Pancreas (tissue), 10 donors: ENCODE data around the gene TMEM202. TPM values are rescaled to one million over a fixed set of nuclear protein-coding genes. Genes with fewer than 3 reads are reported as not detected.
"Not testable (repeated sequence)": the region's sequence is repeated elsewhere in the genome, so short reads cannot be mapped to it uniquely, and the experiment has no call there.

Experiments
- ATAC-seq, 4 donors: fragments of 200-7000 bp; cut with Tn5 transposase; one replicate each; pipeline versions ENCODE4 v1.8.0 to v1.9.1; 2020; ENCODE audit warnings: mild to moderate bottlenecking in 4 of 4, moderate library complexity in 4 of 4
- DNase-seq, 6 donors: peaks; one replicate each; pipeline ENCODE4 v3.0.0-alpha.2; 2020
- FAIRE-seq: peaks from 2 replicates; lab custom pipeline; 2012; peaks lifted over from hg19 to GRCh38; lab: Jason Lieb, UNC
- H3K27ac ChIP-seq, 4 donors: fragments of 200-600 bp; sonication (generic); 1 replicate in 3 of 4; 2 replicates in 1 of 4; pipeline versions ENCODE4 v1.5.0 to v1.8.0; 2020
- H3K27me3 ChIP-seq, 4 donors: fragments of 200-600 bp; one replicate each; pipeline ENCODE4 v1.8.0; 2021
- H3K36me3 ChIP-seq, 3 donors: fragments of 200-600 bp; sonication (generic) in 1 of 3; one replicate each; pipeline versions ENCODE4 v1.5.0 to v1.8.0; 2020 to 2021
- H3K4me1 ChIP-seq, 3 donors: fragments of 200-600 bp; one replicate each; pipeline ENCODE4 v1.8.0; 2021
- H3K4me3 ChIP-seq, 4 donors: fragments of 200-600 bp; sonication (generic) in 2 of 4; one replicate each; pipeline versions ENCODE4 v1.5.0 to v1.8.0; 2020 to 2021
- H3K9me3 ChIP-seq, 4 donors: fragments of 200-600 bp; one replicate each; pipeline ENCODE4 v1.8.0; 2021
- CTCF ChIP-seq, 4 donors: fragments of 200-600 bp; sonication (generic) in 3 of 4; IDR thresholded peaks; one replicate each; pipeline versions ENCODE4 v1.5.0 to v1.8.0; 2021; ENCODE audit warnings: antibody characterized with exemption in 4 of 4
- WGBS, 2 donors: extraction: QIAGEN DNeasy Blood & Tissue Kit; methylation state at CpG; one replicate each; pipeline ENCODE4 v1.1.7; 2013; 5-methylcytosine and 5-hydroxymethylcytosine counted together
- intact Hi-C, 3 donors: fragments of 100-400 bp; cut with DNase I; formaldehyde crosslinking; loops; one replicate each; pipeline versions ENCODE4 v1.11.1 to v1.14.2; 2022
- polyA plus RNA-seq, 2 donors: library from polyadenylated mRNA; stranded (reverse); fragments of 200-250 nt; gene quantifications; one replicate each; pipeline ENCODE4 v1.2.3, GENCODE V29; 2013
- total RNA-seq, 6 donors: library from RNA; stranded (reverse); fragmentation: NEBNext Ultra II Directional in 4 of 6; extraction: Animal tissue kit (Norgen Biotek cat#: 25700) in 4 of 6; gene quantifications; one replicate each; pipeline versions ENCODE4 v1.2.1 to v1.2.4, GENCODE V29; 2021 to 2023
- donor health status: healthy with polysubstance abuse.
- donor health status: DM: no; HTN: no; CAD: no; lungs with moderate emphysema.
- donor health status: DM: no; HTN: no; CAD: no.
- donor health status: control.
- donor health status: control.
- donor health status: Bipolar disorder and iron deficiency.
- donor health status: DM: yes; HTN: yes; CAD: no.
- donor health status: DM: no; HTN: no; CAD: no.
- donor health status: DM: no; HTN: no; CAD: no.
- donor health status: DM: yes; HTN: yes; CAD: no.

TMEM202 gene
- total and polyA plus RNA-seq, 8 donors = not detected

- FAIRE-seq = no peak
- Histone ChIP-seq H3K36me3 (no peaks in the 10 kb centered on the region), H3K4me1 (no peaks in the 10 kb centered on the region), H3K27me3 (no peaks in the 10 kb centered on the region), H3K27ac (no peak overlapping the region), H3K9me3 (no peaks in the 10 kb centered on the region), H3K4me3 (no peak overlapping the region)
- 80 to 83% methylated on average over 5 of the region's 5 CpGs for WGBS, 2 donors
- DNase-seq = no peak
- no peak for ATAC-seq
- intact Hi-C loops = no loop called here
- TF ChIP-seq CTCF (IDR thresholded peaks at IDR 0.05) = no peak
Observed at GRCh38 chr15:72411111-72411510, 13.0 kb downstream of the TMEM202 start.

- ATAC-seq (no peak), FAIRE-seq (no peak), DNase-seq (no peak)
- Histone ChIP-seq H3K36me3 (no peaks in the 10 kb centered on the region), H3K4me3 (no peak overlapping the region), H3K27ac (no peak overlapping the region), H3K27me3 (no peaks in the 10 kb centered on the region), H3K4me1 (no peaks in the 10 kb centered on the region), H3K9me3 (no peaks in the 10 kb centered on the region)
- TF ChIP-seq CTCF (IDR thresholded peaks at IDR 0.05) = no peak
- intact Hi-C loops = no loop called here
- WGBS, 2 donors = 15 to 18% methylated on average over 1 of the region's 1 CpG
Observed at GRCh38 chr15:72411544-72411943, 13.4 kb downstream of the TMEM202 start.

- H3K4me3 ChIP-seq, DNase-seq, H3K27ac ChIP-seq, intact Hi-C loops, H3K36me3 ChIP-seq, ATAC-seq, H3K27me3 ChIP-seq, H3K4me1 ChIP-seq, FAIRE-seq, H3K9me3 ChIP-seq: not testable (repeated sequence)
- 76 to 86% methylated on average over 3 of the region's 3 CpGs for WGBS, 2 donors
Observed at GRCh38 chr15:72413337-72413736, 15.2 kb downstream of the TMEM202 start.

- 44 to 55% methylated on average over 2 of the region's 2 CpGs for WGBS, 2 donors
- H3K27me3 ChIP-seq = no peaks in the 10 kb centered on the region
- DNase-seq = no peak
- no peak overlapping the region for H3K27ac ChIP-seq
- H3K36me3 ChIP-seq = no peaks in the 10 kb centered on the region
- no peaks in the 10 kb centered on the region for H3K4me1 ChIP-seq
- no peaks in the 10 kb centered on the region for H3K9me3 ChIP-seq
- no peak for FAIRE-seq
- TF ChIP-seq CTCF (IDR thresholded peaks at IDR 0.05) = no peak
- no peak for ATAC-seq
- no peak overlapping the region for H3K4me3 ChIP-seq
- intact Hi-C loops = no loop called here
Observed at GRCh38 chr15:72415304-72415703, 17.2 kb downstream of the TMEM202 start.

GRCh38 chr15:72419768-72420167 is 21.7 kb downstream of the TMEM202 start:
- H3K4me1 ChIP-seq, H3K27me3 ChIP-seq, intact Hi-C loops, H3K27ac ChIP-seq, FAIRE-seq, H3K36me3 ChIP-seq, H3K4me3 ChIP-seq, DNase-seq, ATAC-seq, H3K9me3 ChIP-seq: not testable (repeated sequence)
- 72 to 81% methylated on average over 3 of the region's 3 CpGs for whole genome bisulfite sequencing, 2 donors

GRCh38 chr15:72420576-72420975 is 22.5 kb downstream of the TMEM202 start:
- Histone ChIP-seq H3K9me3 (no peaks in the 10 kb centered on the region), H3K36me3 (no peaks in the 10 kb centered on the region), H3K27me3 (no peaks in the 10 kb centered on the region), H3K27ac (no peak overlapping the region), H3K4me1 (no peaks in the 10 kb centered on the region), H3K4me3 (no peak overlapping the region)
- intact Hi-C loops = no loop called here
- no peak for TF ChIP-seq CTCF (IDR thresholded peaks at IDR 0.05)
- 56 to 65% methylated on average over 2 of the region's 2 CpGs for WGBS, 2 donors
- no peak for ATAC-seq
- DNase-seq = no peak
- FAIRE-seq = no peak
